G401.6 (cell line): ENCODE results near the gene ERAP2.
A peak's percentile ranks its signal among the peaks of the same experiment; 100 is the strongest.
"Not testable (repeated sequence)": the region's sequence is repeated elsewhere in the genome, so short reads cannot be mapped to it uniquely, and the experiment has no call there.

Experiments used
- FAIRE-seq: peaks from 2 replicates; lab custom pipeline; 2012; peaks lifted over from hg19 to GRCh38; lab: Jason Lieb, UNC

Gene ERAP2, protein sequence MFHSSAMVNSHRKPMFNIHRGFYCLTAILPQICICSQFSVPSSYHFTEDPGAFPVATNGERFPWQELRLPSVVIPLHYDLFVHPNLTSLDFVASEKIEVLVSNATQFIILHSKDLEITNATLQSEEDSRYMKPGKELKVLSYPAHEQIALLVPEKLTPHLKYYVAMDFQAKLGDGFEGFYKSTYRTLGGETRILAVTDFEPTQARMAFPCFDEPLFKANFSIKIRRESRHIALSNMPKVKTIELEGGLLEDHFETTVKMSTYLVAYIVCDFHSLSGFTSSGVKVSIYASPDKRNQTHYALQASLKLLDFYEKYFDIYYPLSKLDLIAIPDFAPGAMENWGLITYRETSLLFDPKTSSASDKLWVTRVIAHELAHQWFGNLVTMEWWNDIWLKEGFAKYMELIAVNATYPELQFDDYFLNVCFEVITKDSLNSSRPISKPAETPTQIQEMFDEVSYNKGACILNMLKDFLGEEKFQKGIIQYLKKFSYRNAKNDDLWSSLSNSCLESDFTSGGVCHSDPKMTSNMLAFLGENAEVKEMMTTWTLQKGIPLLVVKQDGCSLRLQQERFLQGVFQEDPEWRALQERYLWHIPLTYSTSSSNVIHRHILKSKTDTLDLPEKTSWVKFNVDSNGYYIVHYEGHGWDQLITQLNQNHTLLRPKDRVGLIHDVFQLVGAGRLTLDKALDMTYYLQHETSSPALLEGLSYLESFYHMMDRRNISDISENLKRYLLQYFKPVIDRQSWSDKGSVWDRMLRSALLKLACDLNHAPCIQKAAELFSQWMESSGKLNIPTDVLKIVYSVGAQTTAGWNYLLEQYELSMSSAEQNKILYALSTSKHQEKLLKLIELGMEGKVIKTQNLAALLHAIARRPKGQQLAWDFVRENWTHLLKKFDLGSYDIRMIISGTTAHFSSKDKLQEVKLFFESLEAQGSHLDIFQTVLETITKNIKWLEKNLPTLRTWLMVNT

GRCh38 chr5:96876292-96876850, at the start of gene ERAP2:
TSS of gene ERAP2 (plus strand) at chr5:96876500. CDS start at chr5:96879686, 3,186 bp downstream.
- no peak for FAIRE-seq

DNA sequence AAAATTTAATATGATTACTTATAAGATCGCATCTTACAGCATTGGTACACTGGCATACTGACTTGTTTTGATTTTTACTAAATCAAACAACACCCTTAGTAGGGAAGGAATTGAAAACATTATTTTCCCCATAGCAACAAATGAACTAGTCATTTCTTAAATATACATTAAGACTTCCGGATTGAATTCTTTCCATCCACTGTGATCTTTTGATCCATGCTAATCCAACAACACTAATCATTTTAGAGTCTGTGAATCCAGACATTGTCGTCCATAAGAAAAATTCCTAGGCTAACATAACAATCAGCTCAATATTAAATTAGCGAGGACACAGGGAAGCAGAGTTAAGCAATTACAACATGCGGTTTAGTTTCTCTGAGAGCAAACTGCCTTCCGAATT, 47.0 kb upstream of the ERAP2 start:
- no peak for FAIRE-seq

- no peak for FAIRE-seq
Observed at GRCh38 chr5:96834016-96834415, 42.3 kb upstream of the ERAP2 start.

DNA sequence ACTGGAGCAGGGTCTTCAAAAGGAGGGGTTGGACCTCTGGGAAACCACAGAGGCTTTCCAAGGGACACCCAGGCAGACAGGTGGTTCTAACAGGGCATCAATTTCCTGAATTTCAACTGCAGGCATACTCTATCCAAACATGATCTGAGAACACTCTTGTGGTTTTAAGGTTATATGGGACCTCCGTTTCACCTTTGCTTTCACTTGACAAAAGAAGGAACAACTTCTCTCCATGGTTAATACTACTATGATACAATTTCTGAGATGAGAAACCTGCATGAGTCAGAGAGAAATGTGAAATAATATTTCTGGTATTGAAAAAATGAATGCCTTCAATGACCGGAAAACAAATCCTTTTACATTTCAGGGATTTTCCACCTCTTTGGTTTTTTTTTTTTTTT, 40.5 kb upstream of the ERAP2 start:
- FAIRE-seq = no peak

GRCh38 chr5:96836817-96837216, 39.5 kb upstream of the ERAP2 start:
- peak; percentile 21 for FAIRE-seq

GRCh38 chr5:96837303-96837702, 39.0 kb upstream of the ERAP2 start:
- no peak for FAIRE-seq

GRCh38 chr5:96838201-96839070, 37.9 kb upstream of the ERAP2 start:
- FAIRE-seq = no peak

GRCh38 chr5:96839071-96839592, 37.2 kb upstream of the ERAP2 start:
- no peak for FAIRE-seq

DNA sequence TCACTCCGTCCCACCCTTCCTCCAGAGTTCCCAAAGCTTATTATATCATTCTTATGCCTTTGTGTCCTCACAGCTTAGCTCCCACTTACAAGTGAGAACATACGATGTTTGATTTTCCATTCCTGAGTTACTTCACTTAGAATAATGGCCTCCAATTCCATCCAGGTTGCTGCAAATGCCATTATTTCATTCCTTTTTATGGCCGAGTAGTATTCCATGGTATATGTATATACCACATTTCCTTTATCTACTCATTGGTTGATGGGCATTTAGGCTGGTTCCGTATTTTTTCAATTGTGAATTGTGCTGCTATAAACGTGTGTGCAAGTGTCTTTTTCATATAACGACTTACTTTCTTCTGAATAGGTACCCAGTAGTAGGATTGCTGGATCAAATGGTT, 34.4 kb upstream of the ERAP2 start:
- FAIRE-seq = not testable (repeated sequence)

DNA sequence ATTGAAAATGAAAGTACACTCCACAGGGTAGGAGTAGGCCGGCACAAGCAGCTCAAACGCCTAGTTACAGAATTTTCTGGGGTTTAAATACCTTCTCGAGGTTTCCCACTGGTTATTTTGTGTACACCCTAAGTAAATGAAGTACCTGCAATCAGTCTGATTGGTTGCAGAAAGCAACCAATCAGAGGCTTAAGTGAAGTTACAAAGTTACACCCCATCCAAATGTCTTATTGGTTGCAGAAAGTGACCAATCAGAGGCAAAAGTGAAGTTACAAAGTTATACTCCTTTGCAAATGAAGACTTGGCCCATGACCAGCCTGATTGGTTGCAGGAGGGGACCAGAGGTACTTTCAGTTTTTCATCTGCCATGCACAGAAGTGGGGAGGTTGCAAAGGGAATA, 33.2 kb upstream of the ERAP2 start:
- FAIRE-seq = no peak

- no peak for FAIRE-seq
Observed at GRCh38 chr5:96844481-96844990, 31.8 kb upstream of the ERAP2 start.

GRCh38 chr5:96851312-96852062, 24.8 kb upstream of the ERAP2 start:
- no peak for FAIRE-seq

DNA sequence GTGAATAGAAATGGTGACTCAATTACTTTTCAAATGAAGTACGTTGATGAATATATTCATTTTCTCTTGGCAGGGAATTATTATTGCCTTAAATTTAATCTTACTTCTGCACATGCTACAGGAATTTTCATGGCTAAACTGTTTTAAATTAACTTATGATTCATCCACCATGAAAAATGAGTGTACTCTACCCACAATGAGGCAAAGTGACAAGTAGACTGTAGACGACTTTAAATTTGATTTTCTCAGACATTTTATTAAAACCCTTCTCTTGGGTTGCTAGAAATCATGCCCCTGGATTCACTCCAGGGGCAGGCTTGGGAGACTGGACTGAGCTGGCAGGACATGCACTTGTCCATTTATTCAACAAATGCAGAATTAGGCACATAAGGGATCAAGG, 23.5 kb upstream of the ERAP2 start:
- FAIRE-seq = no peak

DNA sequence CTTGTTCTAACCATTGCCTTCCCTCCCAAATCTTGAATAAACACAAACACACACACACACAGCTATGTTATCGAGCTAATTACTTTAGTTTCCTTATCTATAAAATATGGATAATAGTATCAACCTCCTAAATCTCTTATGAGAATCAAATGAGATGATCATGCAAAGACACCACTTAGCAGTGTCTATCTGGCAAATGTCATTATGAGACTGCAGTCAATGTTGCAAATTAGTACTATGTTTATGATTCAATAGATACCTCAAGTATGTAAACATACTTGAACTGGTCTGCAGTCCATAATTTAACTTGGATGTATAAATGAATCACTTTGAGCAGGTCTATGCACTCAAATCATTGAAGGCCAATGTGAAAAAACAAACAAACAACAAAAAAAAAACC, 22.2 kb upstream of the ERAP2 start:
- no peak for FAIRE-seq

DNA sequence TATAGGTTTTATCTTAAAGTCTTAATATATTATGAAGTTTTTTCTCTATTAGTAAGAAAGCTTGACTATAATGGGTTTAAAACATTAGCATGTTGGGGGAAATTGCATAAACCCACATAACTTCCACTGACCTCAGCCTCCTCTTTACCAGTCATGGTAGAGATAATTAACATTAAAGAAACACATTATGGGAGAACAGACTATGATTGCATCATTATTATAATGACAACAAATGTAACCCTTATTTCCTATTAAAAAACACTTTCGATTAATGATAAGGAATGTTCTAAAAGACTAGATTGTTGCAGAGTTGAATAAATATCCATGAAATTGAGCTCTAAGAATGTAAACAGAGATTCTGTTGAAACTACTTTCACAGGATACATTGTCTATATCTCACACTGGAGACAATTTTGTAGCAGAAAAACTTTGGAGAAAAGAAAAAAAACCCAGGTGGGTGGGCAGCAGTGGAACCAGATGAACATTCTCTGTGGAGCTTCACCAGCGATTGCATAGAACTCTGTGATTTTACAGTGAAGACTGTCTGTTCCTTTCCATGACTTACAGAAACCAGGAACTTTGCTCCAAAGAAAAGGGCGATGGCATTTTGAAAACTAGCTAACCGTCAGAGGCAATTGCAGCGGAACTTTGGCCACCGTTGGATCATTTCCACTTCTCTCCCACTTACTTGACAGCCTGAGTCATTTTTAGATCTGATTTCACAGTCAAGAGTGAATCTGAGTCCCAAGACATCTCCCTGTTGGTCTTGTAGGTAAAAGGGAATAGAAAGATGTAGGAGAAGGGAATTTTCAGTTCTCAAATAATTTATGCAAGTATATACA, 21.0 kb upstream of the ERAP2 start:
- no peak for FAIRE-seq

DNA sequence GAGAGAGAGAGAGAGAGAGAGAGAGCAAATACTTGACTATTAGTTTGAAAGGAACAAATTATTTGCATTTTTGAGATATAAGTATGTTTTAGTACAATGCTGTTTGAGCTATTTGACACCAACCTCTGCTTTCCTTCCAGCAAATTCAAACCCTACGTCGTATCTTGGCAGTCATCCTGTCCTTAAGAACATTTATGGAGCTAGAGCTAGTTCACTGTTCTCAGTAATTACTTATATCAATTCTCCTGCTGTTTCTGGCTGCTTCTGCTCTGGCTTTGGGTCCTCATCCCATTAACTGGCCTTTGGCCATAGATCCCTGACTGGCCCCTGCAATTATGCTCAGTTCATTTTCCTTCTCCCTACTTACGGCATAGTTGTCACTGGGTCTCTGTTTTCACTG, 19.9 kb upstream of the ERAP2 start:
- FAIRE-seq = no peak

- FAIRE-seq = no peak
Observed at GRCh38 chr5:96857454-96857853, 18.8 kb upstream of the ERAP2 start.

DNA sequence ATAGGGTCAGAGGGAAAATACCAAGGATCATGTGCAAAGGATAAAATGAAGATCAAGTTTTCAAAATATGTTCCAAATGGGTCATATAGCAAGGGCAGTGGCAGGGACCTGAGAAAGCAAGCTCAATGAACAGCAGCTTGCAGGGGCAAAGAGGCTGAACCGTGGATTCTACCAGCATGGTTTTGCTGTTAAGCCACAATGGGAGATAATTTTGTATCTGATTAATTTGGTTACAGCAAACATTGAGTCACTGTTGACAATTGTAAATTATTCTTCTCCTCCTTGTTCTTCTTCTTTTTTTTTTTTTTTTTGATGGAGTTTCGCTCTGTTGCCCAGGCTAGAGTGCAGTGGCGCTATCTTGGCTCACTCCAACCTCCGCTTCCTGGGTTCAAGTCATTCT, 18.4 kb upstream of the ERAP2 start:
- no peak for FAIRE-seq

GRCh38 chr5:96859375-96859774, 16.9 kb upstream of the ERAP2 start:
- FAIRE-seq = no peak

DNA sequence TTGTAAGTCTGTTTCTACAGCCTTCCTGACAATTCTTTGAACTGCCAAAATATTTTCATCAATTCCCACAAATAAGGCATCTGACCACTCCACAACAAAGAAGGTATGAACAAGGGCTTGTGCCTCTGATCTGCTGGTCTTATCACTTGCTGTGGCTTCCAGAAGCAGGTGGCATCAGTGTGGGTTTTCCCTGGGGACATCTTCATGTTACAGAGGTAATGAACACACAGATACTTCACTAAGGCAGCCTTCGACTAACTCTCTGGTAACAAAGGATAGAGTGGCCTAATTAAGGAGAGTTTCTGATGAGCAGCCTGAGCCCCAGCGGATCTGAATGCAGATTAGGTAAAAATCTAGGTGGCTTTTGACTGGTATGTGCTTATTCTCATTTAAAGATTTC, 15.2 kb upstream of the ERAP2 start:
- FAIRE-seq = no peak
